ENCODE data around the gene CCDC73.

Gene CCDC73

GRCh38 chr11:32566517-32566916 lies 227.9 kb downstream of the CCDC73 start:
- no peak for DNase-seq (ENCODE audit: low read depth)
- no peak overlapping the region for H3K4me3 ChIP-seq (ENCODE audit: control insufficient read depth, low read depth, low read length)
- no peak for TF ChIP-seq CTCF (conservative IDR thresholded peaks at IDR 0.05; ENCODE audit: control insufficient read depth, insufficient read depth, low read depth, low read length)

DNA sequence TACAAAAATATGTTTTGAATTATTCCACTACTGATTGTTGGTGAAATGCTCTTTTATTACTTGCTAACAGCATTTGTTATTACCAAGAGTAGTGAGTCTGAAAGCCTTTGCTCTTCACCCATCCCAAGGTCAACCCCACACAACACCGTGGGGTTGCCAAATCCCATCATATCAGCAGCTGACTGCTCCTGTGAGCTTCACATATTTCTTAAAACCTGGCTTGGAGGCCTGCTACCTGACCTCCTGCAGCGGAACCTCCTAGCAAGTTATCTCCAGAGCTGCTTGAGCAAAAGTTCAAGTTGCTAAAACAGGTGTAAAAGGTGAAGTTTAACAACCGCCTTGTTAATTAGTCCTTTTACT lies 230.9 kb downstream of the CCDC73 start:
- no peak for TF ChIP-seq CTCF (conservative IDR thresholded peaks at IDR 0.05; ENCODE audit: control insufficient read depth, insufficient read depth, low read depth, low read length)
- DNase-seq (ENCODE audit: low read depth): no peak
- no peak overlapping the region for H3K4me3 ChIP-seq (ENCODE audit: control insufficient read depth, low read depth, low read length)

- TF ChIP-seq CTCF (conservative IDR thresholded peaks at IDR 0.05; ENCODE audit: control insufficient read depth, insufficient read depth, low read depth, low read length): no peak
- DNase-seq (ENCODE audit: low read depth): no peak
- no peak overlapping the region for H3K4me3 ChIP-seq (ENCODE audit: control insufficient read depth, low read depth, low read length)
Observed at GRCh38 chr11:32562839-32563599, 231.4 kb downstream of the CCDC73 start.

DNA sequence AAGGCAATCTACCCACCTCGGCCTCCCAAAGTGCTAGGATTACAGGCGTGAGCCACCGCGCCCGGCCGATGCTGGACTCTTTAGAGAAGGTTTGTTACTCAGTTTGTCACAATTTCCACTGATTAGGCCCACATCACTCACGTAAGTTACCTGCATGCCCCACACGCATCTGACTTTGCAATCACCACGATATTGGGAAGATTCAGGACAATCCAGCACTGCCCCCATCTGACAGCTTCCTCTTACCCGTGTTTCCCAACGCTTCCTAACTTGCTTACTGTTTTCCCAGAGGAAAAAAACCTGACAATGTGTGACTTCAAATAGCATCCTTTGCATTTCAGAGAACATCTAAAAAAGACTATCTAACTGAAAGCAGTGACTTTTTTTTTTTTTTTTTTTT lies 232.6 kb downstream of the CCDC73 start:
- no peak for DNase-seq (ENCODE audit: low read depth)
- H3K4me3 ChIP-seq (ENCODE audit: control insufficient read depth, low read depth, low read length): no peak overlapping the region
- TF ChIP-seq CTCF (conservative IDR thresholded peaks at IDR 0.05; ENCODE audit: control insufficient read depth, insufficient read depth, low read depth, low read length): no peak

DNA sequence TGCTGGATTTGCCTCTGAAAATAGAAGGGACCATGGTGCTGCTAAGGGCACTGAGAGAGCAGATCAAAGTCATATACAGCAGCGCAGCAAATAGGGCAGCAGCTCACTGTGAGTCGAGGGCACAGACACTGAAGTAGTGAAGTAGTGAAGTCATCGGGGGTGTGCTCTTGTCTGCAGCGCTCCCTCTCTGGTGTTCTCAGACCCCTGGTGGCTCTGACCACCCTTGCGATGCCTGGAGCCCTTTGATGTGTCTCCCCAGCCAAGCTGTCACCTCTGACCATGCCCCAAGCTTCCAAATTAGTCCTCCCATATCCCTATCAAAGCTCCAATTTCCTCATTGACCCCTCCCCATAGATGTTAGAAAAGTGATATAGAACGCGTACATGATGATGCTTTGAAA lies 238.6 kb downstream of the CCDC73 start:
- H3K4me3 ChIP-seq (ENCODE audit: control insufficient read depth, low read depth, low read length): no peak overlapping the region

DNA sequence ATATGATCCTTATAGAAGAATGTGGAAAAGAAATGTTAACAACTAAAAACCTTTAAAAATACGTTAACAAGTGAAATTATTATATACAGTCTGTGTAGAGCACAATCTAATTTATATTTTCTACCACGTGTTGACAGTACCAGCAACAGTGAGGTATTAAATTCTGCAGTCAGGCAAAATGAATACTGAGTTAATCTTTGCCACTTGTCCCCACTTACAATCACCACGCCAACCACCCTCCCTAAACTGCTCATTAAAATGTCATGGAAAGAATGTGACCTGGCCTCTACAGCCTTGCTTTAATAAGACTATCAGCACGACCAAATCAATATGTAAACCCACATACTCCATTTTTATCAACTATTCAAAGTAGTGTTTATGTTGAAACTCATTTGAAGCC lies 239.4 kb downstream of the CCDC73 start:
- H3K4me3 ChIP-seq (ENCODE audit: control insufficient read depth, low read depth, low read length): no peak overlapping the region
- no peak for TF ChIP-seq CTCF (conservative IDR thresholded peaks at IDR 0.05; ENCODE audit: control insufficient read depth, insufficient read depth, low read depth, low read length)

More for the DNA sequence above, 238.6 kb downstream of the CCDC73 start:
- no peak for DNase-seq (ENCODE audit: low read depth)
- TF ChIP-seq CTCF (conservative IDR thresholded peaks at IDR 0.05; ENCODE audit: control insufficient read depth, insufficient read depth, low read depth, low read length): no peak

More for the DNA sequence above, 239.4 kb downstream of the CCDC73 start:
- DNase-seq (ENCODE audit: low read depth): no peak
